ENCODE measurements around the gene FGFR3.
A peak's percentile ranks its signal among the peaks of the same experiment; 100 is the strongest.

The FGFR3 gene

GRCh38 chr4:1808851-1809753 is 16.0 kb downstream of the FGFR3 start:
- FAIRE-seq (no peak), DNase-seq (ENCODE audit: insufficient read length, low spot score) (no peak)
- TF ChIP-seq SPI1 (IDR thresholded peaks at IDR 0.05; ENCODE audit: low read depth, low read length) (no peak), PAX5 (IDR thresholded peaks at IDR 0.05; ENCODE audit: insufficient read depth, low read length, severe bottlenecking) (no peak), POLR2A (IDR thresholded peaks at IDR 0.05; ENCODE audit: low read depth, low read length) (no peak), POU2F2 (IDR thresholded peaks at IDR 0.05; ENCODE audit: low read depth, low read length) (no peak), POLR2AphosphoS5 (IDR thresholded peaks at IDR 0.05; ENCODE audit: low read depth, low read length) (no peak), TAF1 (IDR thresholded peaks at IDR 0.05; ENCODE audit: low read depth, low read length) (no peak)

DNA sequence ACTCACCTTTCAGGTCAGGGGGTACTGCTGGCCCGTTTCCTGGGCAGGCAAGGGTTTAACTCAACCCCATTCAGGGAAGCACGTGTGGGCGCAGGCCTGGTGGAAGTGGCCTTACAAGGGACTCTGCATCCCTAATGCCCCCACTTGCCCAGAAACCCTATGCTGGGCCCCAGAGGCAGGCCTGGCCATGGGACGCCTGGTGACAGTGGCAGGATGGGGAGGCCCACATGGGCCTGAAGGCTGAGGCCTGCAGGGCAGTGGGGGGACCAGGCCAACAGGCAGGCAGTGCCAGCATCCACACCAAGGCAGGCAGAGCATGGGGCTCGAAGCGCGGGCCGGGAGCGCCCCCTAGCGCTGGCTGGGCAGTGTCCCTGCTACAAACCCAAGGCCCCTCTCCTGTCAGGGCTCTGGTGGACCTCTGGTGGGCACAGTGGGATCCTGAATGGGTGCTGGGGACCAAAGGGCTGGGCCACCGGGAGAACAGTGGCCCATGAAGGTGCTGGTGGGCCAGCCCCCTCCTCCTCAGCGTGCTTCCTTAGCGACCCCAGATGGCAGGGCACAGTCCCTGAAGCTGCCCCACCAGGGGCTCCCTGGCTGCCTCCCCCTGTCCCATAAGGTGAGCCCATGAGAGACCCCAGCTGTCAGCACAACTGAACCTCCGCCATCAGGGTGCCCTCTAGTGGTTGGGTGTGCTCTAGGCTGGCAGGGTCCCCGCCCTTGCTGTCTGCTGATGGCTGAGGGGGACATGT is 16.8 kb downstream of the FGFR3 start:
- peak; percentile 97 for DNase-seq (ENCODE audit: insufficient read length, low spot score)
- TF ChIP-seq PAX5 (IDR thresholded peaks at IDR 0.05; ENCODE audit: insufficient read depth, low read length, severe bottlenecking) (no peak), TAF1 (IDR thresholded peaks at IDR 0.05; ENCODE audit: low read depth, low read length) (no peak), POLR2AphosphoS5 (IDR thresholded peaks at IDR 0.05; ENCODE audit: low read depth, low read length) (no peak), POLR2A (IDR thresholded peaks at IDR 0.05; ENCODE audit: low read depth, low read length) (no peak), POU2F2 (IDR thresholded peaks at IDR 0.05; ENCODE audit: low read depth, low read length) (no peak), SPI1 (IDR thresholded peaks at IDR 0.05; ENCODE audit: low read depth, low read length) (no peak)
- FAIRE-seq, result peak; percentile 89

DNA sequence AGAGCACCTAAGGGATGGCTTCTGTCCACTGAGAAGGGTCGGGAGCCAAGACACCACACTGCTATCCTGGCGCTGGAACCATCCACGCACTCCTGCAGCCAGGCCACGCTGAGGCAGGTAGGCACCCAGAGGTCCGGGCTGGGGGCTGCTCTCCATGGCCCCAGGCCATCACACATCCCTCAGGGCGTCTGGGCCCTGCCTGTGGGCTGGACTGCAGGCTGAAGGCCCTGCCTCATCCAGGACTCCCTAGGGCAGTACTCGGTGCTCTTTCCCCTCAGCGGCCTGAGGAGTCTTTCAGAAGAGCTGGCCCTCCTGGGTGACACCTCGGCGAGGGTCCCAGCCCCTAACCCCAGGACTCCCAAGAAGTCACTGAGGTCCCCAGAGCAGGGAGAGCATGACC is 17.7 kb downstream of the FGFR3 start:
- TF ChIP-seq POLR2AphosphoS5 (IDR thresholded peaks at IDR 0.05; ENCODE audit: low read depth, low read length), result no peak
- TF ChIP-seq POLR2A (IDR thresholded peaks at IDR 0.05; ENCODE audit: low read depth, low read length), result no peak
- no peak for TF ChIP-seq TAF1 (IDR thresholded peaks at IDR 0.05; ENCODE audit: low read depth, low read length)
- no peak for TF ChIP-seq POU2F2 (IDR thresholded peaks at IDR 0.05; ENCODE audit: low read depth, low read length)
- no peak for TF ChIP-seq SPI1 (IDR thresholded peaks at IDR 0.05; ENCODE audit: low read depth, low read length)
- no peak for TF ChIP-seq PAX5 (IDR thresholded peaks at IDR 0.05; ENCODE audit: insufficient read depth, low read length, severe bottlenecking)
- no peak for DNase-seq (ENCODE audit: insufficient read length, low spot score)
- no peak for FAIRE-seq

DNA sequence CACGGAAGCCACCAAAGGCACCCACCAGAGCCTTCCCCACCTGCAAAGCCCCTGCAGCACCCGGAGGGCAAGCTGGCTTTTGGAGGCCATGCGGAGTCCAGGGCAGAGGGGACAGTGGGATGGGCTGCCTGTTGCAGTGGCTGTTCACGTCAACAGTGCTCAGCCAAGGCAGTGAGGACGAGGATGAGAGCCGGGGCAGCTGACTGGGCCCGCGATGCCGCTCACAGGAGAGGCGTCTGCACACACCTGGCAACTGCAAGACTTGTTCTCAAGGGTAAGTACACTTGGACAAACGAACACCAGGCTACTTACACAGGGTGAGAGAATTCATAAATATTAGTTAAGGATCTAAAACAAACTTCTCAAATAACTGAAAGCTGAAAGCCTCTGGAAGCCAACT is 19.6 kb downstream of the FGFR3 start:
- DNase-seq (ENCODE audit: insufficient read length, low spot score) (no peak), FAIRE-seq (no peak)
- TF ChIP-seq PAX5 (IDR thresholded peaks at IDR 0.05; ENCODE audit: insufficient read depth, low read length, severe bottlenecking), result no peak
- TF ChIP-seq POLR2A (IDR thresholded peaks at IDR 0.05; ENCODE audit: low read depth, low read length), result no peak
- no peak for TF ChIP-seq SPI1 (IDR thresholded peaks at IDR 0.05; ENCODE audit: low read depth, low read length)
- no peak for TF ChIP-seq POU2F2 (IDR thresholded peaks at IDR 0.05; ENCODE audit: low read depth, low read length)
- TF ChIP-seq POLR2AphosphoS5 (IDR thresholded peaks at IDR 0.05; ENCODE audit: low read depth, low read length), result no peak
- TF ChIP-seq TAF1 (IDR thresholded peaks at IDR 0.05; ENCODE audit: low read depth, low read length), result no peak

DNA sequence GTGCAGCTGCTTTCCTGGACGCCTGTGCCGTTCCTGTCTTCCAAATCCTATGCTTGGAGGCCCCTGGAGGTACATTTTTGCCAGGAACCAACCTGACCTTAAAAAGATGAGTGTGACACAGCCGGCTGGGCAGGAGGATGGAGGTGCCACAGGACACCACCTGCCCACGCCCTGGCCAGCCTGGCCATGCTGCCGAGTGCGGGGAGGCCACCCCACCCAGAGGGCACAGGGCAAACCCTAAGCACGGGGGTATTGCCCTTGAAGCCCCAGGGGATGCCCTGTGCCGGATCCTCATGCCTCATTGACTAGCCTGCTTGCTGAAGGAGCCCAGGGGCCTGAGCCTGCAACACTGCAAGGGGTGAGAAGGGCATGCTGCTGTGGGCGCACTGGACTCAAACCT is 20.1 kb downstream of the FGFR3 start:
- TF ChIP-seq TAF1 (IDR thresholded peaks at IDR 0.05; ENCODE audit: low read depth, low read length) (no peak), SPI1 (IDR thresholded peaks at IDR 0.05; ENCODE audit: low read depth, low read length) (no peak), PAX5 (IDR thresholded peaks at IDR 0.05; ENCODE audit: insufficient read depth, low read length, severe bottlenecking) (no peak), POLR2A (IDR thresholded peaks at IDR 0.05; ENCODE audit: low read depth, low read length) (no peak), POU2F2 (IDR thresholded peaks at IDR 0.05; ENCODE audit: low read depth, low read length) (no peak), POLR2AphosphoS5 (IDR thresholded peaks at IDR 0.05; ENCODE audit: low read depth, low read length) (no peak)
- no peak for DNase-seq (ENCODE audit: insufficient read length, low spot score)
- FAIRE-seq, result no peak

GRCh38 chr4:1813915-1814314 is 20.8 kb downstream of the FGFR3 start:
- DNase-seq (ENCODE audit: insufficient read length, low spot score) (no peak), FAIRE-seq (no peak)
- no peak for TF ChIP-seq TAF1 (IDR thresholded peaks at IDR 0.05; ENCODE audit: low read depth, low read length)
- TF ChIP-seq PAX5 (IDR thresholded peaks at IDR 0.05; ENCODE audit: insufficient read depth, low read length, severe bottlenecking), result no peak
- no peak for TF ChIP-seq POU2F2 (IDR thresholded peaks at IDR 0.05; ENCODE audit: low read depth, low read length)
- no peak for TF ChIP-seq SPI1 (IDR thresholded peaks at IDR 0.05; ENCODE audit: low read depth, low read length)
- TF ChIP-seq POLR2AphosphoS5 (IDR thresholded peaks at IDR 0.05; ENCODE audit: low read depth, low read length), result no peak
- no peak for TF ChIP-seq POLR2A (IDR thresholded peaks at IDR 0.05; ENCODE audit: low read depth, low read length)

GRCh38 chr4:1814453-1814852 is 21.4 kb downstream of the FGFR3 start:
- no peak for TF ChIP-seq PAX5 (IDR thresholded peaks at IDR 0.05; ENCODE audit: insufficient read depth, low read length, severe bottlenecking)
- TF ChIP-seq POLR2A (IDR thresholded peaks at IDR 0.05; ENCODE audit: low read depth, low read length), result no peak
- no peak for TF ChIP-seq TAF1 (IDR thresholded peaks at IDR 0.05; ENCODE audit: low read depth, low read length)
- TF ChIP-seq SPI1 (IDR thresholded peaks at IDR 0.05; ENCODE audit: low read depth, low read length), result no peak
- TF ChIP-seq POU2F2 (IDR thresholded peaks at IDR 0.05; ENCODE audit: low read depth, low read length), result no peak
- no peak for TF ChIP-seq POLR2AphosphoS5 (IDR thresholded peaks at IDR 0.05; ENCODE audit: low read depth, low read length)
- DNase-seq (ENCODE audit: insufficient read length, low spot score), result no peak
- no peak for FAIRE-seq

- TF ChIP-seq TAF1 (IDR thresholded peaks at IDR 0.05; ENCODE audit: low read depth, low read length) (no peak), POLR2A (IDR thresholded peaks at IDR 0.05; ENCODE audit: low read depth, low read length) (no peak), PAX5 (IDR thresholded peaks at IDR 0.05; ENCODE audit: insufficient read depth, low read length, severe bottlenecking) (no peak), POLR2AphosphoS5 (IDR thresholded peaks at IDR 0.05; ENCODE audit: low read depth, low read length) (no peak), POU2F2 (IDR thresholded peaks at IDR 0.05; ENCODE audit: low read depth, low read length) (no peak), SPI1 (IDR thresholded peaks at IDR 0.05; ENCODE audit: low read depth, low read length) (no peak)
- DNase-seq (ENCODE audit: insufficient read length, low spot score) (no peak), FAIRE-seq (no peak)
Measured at GRCh38 chr4:1815096-1815996, 22.3 kb downstream of the FGFR3 start.
